GM19043 (cell line): Measurements from ENCODE around the gene DDX59.

Source experiments
- ATAC-seq: cut with Tn5 transposase; IDR thresholded peaks from one replicate; pipeline ENCODE4 v1.9.1; 2021; ENCODE audit warnings: low read depth; ENCODE audit not compliant: unreplicated experiment

The DDX59 gene

GRCh38 chr1:200669314-200670241 is at the start of gene DDX59:
Gene DDX59 (minus strand): TSS chr1:200669907. CDS start chr1:200666740, 3,167 bp downstream.
- ATAC-seq: peak; percentile 74

- no peak for ATAC-seq
Measured at GRCh38 chr1:200714504-200715187, 44.9 kb upstream of the DDX59 start.

- ATAC-seq: no peak
Measured at GRCh38 chr1:200710166-200710565, 40.5 kb upstream of the DDX59 start.

GRCh38 chr1:200708769-200709168 is 39.1 kb upstream of the DDX59 start:
- no peak for ATAC-seq

- ATAC-seq: no peak
Measured at GRCh38 chr1:200708161-200708560, 38.5 kb upstream of the DDX59 start.

GRCh38 chr1:200707116-200707515 is 37.4 kb upstream of the DDX59 start:
- ATAC-seq: no peak

- ATAC-seq: no peak
Measured at GRCh38 chr1:200706111-200706814, 36.6 kb upstream of the DDX59 start.

GRCh38 chr1:200704986-200705500 is 35.3 kb upstream of the DDX59 start:
- no peak for ATAC-seq

- no peak for ATAC-seq
Measured at GRCh38 chr1:200699871-200700270, 30.2 kb upstream of the DDX59 start.

GRCh38 chr1:200694738-200695137 is 25.0 kb upstream of the DDX59 start:
- no peak for ATAC-seq

GRCh38 chr1:200693327-200693726 is 23.6 kb upstream of the DDX59 start:
- no peak for ATAC-seq

- ATAC-seq: no peak
Measured at GRCh38 chr1:200692316-200692715, 22.6 kb upstream of the DDX59 start.

GRCh38 chr1:200686620-200687019 is 16.9 kb upstream of the DDX59 start:
- no peak for ATAC-seq

- ATAC-seq: no peak
Measured at GRCh38 chr1:200684015-200684414, 14.3 kb upstream of the DDX59 start.

- ATAC-seq: no peak
Measured at GRCh38 chr1:200683298-200683697, 13.6 kb upstream of the DDX59 start.

- ATAC-seq: no peak
Measured at GRCh38 chr1:200681231-200681630, 11.5 kb upstream of the DDX59 start.

- no peak for ATAC-seq
Measured at GRCh38 chr1:200676829-200677228, 7.1 kb upstream of the DDX59 start.

GRCh38 chr1:200675588-200675852 is 5.8 kb upstream of the DDX59 start:
- ATAC-seq: no peak

- no peak for ATAC-seq
Measured at GRCh38 chr1:200674838-200675587, 5.3 kb upstream of the DDX59 start.
